Vagina (tissue), 2 donors: ENCODE measurements around the gene SLC35F1. TPM values are rescaled to one million over a fixed set of nuclear protein-coding genes. Genes with fewer than 3 reads are reported as not detected.

Experiments
- DNase-seq, 2 donors: peaks; one replicate each; pipeline ENCODE4 v3.0.0-alpha.2; 2017; ENCODE audit errors: extremely low spot score in 2 of 2
- H3K27ac ChIP-seq: fragments of 200-600 bp; sonication (generic); one replicate; pipeline ENCODE4 v1.5.1; 2019
- H3K27me3 ChIP-seq: fragments of 200-600 bp; sonication (generic); one replicate; pipeline ENCODE4 v1.5.1; 2019
- H3K36me3 ChIP-seq, 2 donors: fragments of 200-600 bp; sonication (generic); one replicate each; pipeline ENCODE4 v1.5.1; 2017 to 2019
- H3K4me1 ChIP-seq: fragments of 200-600 bp; sonication (generic); one replicate; pipeline ENCODE4 v1.5.1; 2019
- H3K4me3 ChIP-seq, 2 donors: fragments of 200-600 bp; sonication (generic); 1 replicate in 1 of 2; 2 replicates in 1 of 2; pipeline ENCODE4 v1.5.1; 2016 to 2019
- H3K9me3 ChIP-seq: fragments of 200-600 bp; sonication (generic); one replicate; pipeline ENCODE4 v1.5.1; 2019
- CTCF ChIP-seq, 3 experiments: fragments of 450-650 bp in 2 of 3; fragments of 200-600 bp in 1 of 3; sonication (generic) in 1 of 3; IDR thresholded peaks; one replicate each; pipeline ENCODE4 v1.5.1; 2017 to 2019; ENCODE audit warnings: antibody characterized with exemption in 3 of 3, mild to moderate bottlenecking in 2 of 3, moderate library complexity in 2 of 3
- POLR2A ChIP-seq, 2 donors: fragments of 450-650 bp; IDR thresholded peaks; one replicate each; pipeline ENCODE4 v1.6.1; 2017; ENCODE audit warnings: antibody characterized with exemption in 2 of 2, mild to moderate bottlenecking in 2 of 2, moderate library complexity in 2 of 2
- POLR2AphosphoS5 ChIP-seq, 2 donors: sonication (generic); formaldehyde crosslinking; IDR thresholded peaks; one replicate each; pipeline ENCODE4 v1.9.0; 2017; ENCODE audit warnings: antibody characterized with exemption in 2 of 2, mild to moderate bottlenecking in 2 of 2, low read depth in 1 of 2; ENCODE audit not compliant: insufficient read depth in 1 of 2
- intact Hi-C: fragments of 100-400 bp; cut with DNase I; formaldehyde crosslinking; loops from one replicate; pipeline ENCODE4 v1.15.1; 2023
- total RNA-seq: library from RNA; depleted of rRNA; stranded (reverse); fragments of >200 nt; gene quantifications from one replicate; pipeline ENCODE4 v1.2.3, GENCODE V29; 2016

SLC35F1 gene
- total RNA-seq, 1 donor from 2014 or later = 2.7 TPM

GRCh38 chr6:118200160-118200559, 293.1 kb downstream of the SLC35F1 start:
- DNase-seq = no peak
- Histone ChIP-seq H3K27me3 (no peaks in the 10 kb centered on the region), H3K27ac (no peak overlapping the region), H3K9me3 (no peaks in the 10 kb centered on the region), H3K4me1 (no peaks in the 10 kb centered on the region), H3K36me3 (no peaks in the 10 kb centered on the region), H3K4me3 (no peak overlapping the region)
- no peak for TF ChIP-seq CTCF (IDR thresholded peaks at IDR 0.05)
- TF ChIP-seq POLR2A (IDR thresholded peaks at IDR 0.05) = no peak
- no peak for TF ChIP-seq POLR2AphosphoS5 (IDR thresholded peaks at IDR 0.05; ENCODE audit: insufficient read depth in 1 of 2, low read depth in 1 of 2)
- intact Hi-C loops = no loop called here

- no peak overlapping the region for H3K27ac ChIP-seq
- no peak for DNase-seq
- no peaks in the 10 kb centered on the region for H3K9me3 ChIP-seq
- H3K27me3 ChIP-seq = no peaks in the 10 kb centered on the region
- TF ChIP-seq POLR2A (IDR thresholded peaks at IDR 0.05) (no peak), POLR2AphosphoS5 (IDR thresholded peaks at IDR 0.05; ENCODE audit: insufficient read depth in 1 of 2, low read depth in 1 of 2) (no peak), CTCF (IDR thresholded peaks at IDR 0.05) (no peak)
- intact Hi-C loops = no loop called here
- H3K4me1 ChIP-seq = no peaks in the 10 kb centered on the region
- no peaks in the 10 kb centered on the region for H3K36me3 ChIP-seq
- H3K4me3 ChIP-seq = no peak overlapping the region
Observed at GRCh38 chr6:118202517-118202916, 295.5 kb downstream of the SLC35F1 start.

DNA sequence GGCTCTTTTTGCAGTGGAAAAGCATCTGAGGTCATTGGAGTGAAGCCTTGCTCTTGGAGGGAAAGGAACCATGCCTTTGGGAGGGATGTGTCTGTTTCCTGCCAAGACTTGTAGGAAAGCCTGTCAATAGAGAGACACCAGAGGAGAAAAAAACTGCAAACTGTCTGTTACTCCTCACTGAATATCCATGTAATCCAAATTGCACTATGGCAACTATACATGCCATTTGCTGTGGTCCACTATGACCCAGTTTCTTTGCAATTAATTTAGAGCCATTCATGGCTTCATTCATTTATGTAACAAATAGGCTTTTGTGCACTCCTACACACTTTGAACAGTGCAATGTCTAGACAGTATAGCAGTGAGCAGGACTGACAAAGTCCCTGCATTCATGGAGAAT, 296.5 kb downstream of the SLC35F1 start:
- H3K4me3 ChIP-seq = no peak overlapping the region
- no peaks in the 10 kb centered on the region for H3K27me3 ChIP-seq
- TF ChIP-seq POLR2A (IDR thresholded peaks at IDR 0.05) (no peak), POLR2AphosphoS5 (IDR thresholded peaks at IDR 0.05; ENCODE audit: insufficient read depth in 1 of 2, low read depth in 1 of 2) (no peak), CTCF (IDR thresholded peaks at IDR 0.05) (no peak)
- intact Hi-C loops = no loop called here
- no peaks in the 10 kb centered on the region for H3K9me3 ChIP-seq
- no peak overlapping the region for H3K27ac ChIP-seq
- H3K4me1 ChIP-seq = no peaks in the 10 kb centered on the region
- DNase-seq = no peak
- no peaks in the 10 kb centered on the region for H3K36me3 ChIP-seq

- intact Hi-C loops = no loop called here
- TF ChIP-seq POLR2A (IDR thresholded peaks at IDR 0.05) = no peak
- TF ChIP-seq CTCF (IDR thresholded peaks at IDR 0.05) = no peak
- TF ChIP-seq POLR2AphosphoS5 (IDR thresholded peaks at IDR 0.05; ENCODE audit: insufficient read depth in 1 of 2, low read depth in 1 of 2) = no peak
Observed at GRCh38 chr6:118206221-118206620, 299.2 kb downstream of the SLC35F1 start.

DNA sequence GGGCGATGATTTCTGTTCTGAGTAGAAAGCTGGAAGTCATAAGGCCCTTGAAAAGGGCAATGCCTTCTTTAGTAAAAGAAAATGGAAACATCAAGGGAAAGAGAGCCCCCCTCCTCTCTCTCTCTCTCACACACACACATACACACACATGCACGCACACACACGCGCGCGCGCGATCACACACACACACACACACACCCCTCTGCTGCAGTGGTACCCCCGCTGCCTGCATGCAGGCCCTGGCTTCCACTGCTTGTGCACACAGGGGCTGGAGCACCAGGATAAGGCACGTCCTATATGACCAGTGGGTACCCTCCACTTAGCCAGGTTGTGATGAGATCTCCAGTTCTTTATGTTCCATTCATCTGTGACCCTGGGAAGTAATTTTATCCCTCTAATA, 300.9 kb downstream of the SLC35F1 start:
- Histone ChIP-seq H3K27ac (no peak overlapping the region), H3K4me3 (no peak overlapping the region), H3K4me1 (no peaks in the 10 kb centered on the region), H3K9me3 (no peaks in the 10 kb centered on the region), H3K27me3 (no peaks in the 10 kb centered on the region), H3K36me3 (no peaks in the 10 kb centered on the region)
- TF ChIP-seq POLR2AphosphoS5 (IDR thresholded peaks at IDR 0.05; ENCODE audit: insufficient read depth in 1 of 2, low read depth in 1 of 2) = no peak
- TF ChIP-seq CTCF (IDR thresholded peaks at IDR 0.05) = no peak
- no peak for TF ChIP-seq POLR2A (IDR thresholded peaks at IDR 0.05)
- intact Hi-C loops = no loop called here
- no peak for DNase-seq

More at GRCh38 chr6:118206221-118206620, 299.2 kb downstream of the SLC35F1 start:
- H3K4me3 ChIP-seq = no peak overlapping the region
- no peak overlapping the region for H3K27ac ChIP-seq
- H3K9me3 ChIP-seq = no peaks in the 10 kb centered on the region
- H3K4me1 ChIP-seq = no peaks in the 10 kb centered on the region
- no peak for DNase-seq
- no peaks in the 10 kb centered on the region for H3K36me3 ChIP-seq
- H3K27me3 ChIP-seq = no peaks in the 10 kb centered on the region
